GM18868 (cell line): ENCODE measurements around the gene ELF5.

Source experiments
- ATAC-seq: cut with Tn5 transposase; IDR thresholded peaks from one replicate; pipeline ENCODE4 v1.9.1; 2021; ENCODE audit warnings: mild to moderate bottlenecking, moderate library complexity; ENCODE audit not compliant: unreplicated experiment

ELF5 gene

GRCh38 chr11:34523053-34523452 is 9.5 kb upstream of the ELF5 start:
- no peak for ATAC-seq

- ATAC-seq, result no peak
Measured at GRCh38 chr11:34522188-34522587, 8.6 kb upstream of the ELF5 start.

- ATAC-seq, result no peak
Measured at GRCh38 chr11:34521265-34521664, 7.7 kb upstream of the ELF5 start.

- no peak for ATAC-seq
Measured at GRCh38 chr11:34519595-34520235, 6.1 kb upstream of the ELF5 start.

- no peak for ATAC-seq
Measured at GRCh38 chr11:34516247-34517040, 2.9 kb upstream of the ELF5 start.

- no peak for ATAC-seq
Measured at GRCh38 chr11:34514597-34514996, 1.0 kb upstream of the ELF5 start.

GRCh38 chr11:34512840-34513681 is 533 bp downstream of the ELF5 start:
- peak; percentile 96 for ATAC-seq

- ATAC-seq, result no peak
Measured at GRCh38 chr11:34510673-34511072, 2.9 kb downstream of the ELF5 start.

- ATAC-seq, result no peak
Measured at GRCh38 chr11:34510218-34510617, 3.4 kb downstream of the ELF5 start.

GRCh38 chr11:34509336-34509876 is 4.2 kb downstream of the ELF5 start:
- no peak for ATAC-seq

- ATAC-seq, result no peak
Measured at GRCh38 chr11:34508524-34508923, 5.1 kb downstream of the ELF5 start.

- ATAC-seq, result no peak
Measured at GRCh38 chr11:34507610-34508009, 6.0 kb downstream of the ELF5 start.

- ATAC-seq, result no peak
Measured at GRCh38 chr11:34507156-34507555, 6.4 kb downstream of the ELF5 start.

- ATAC-seq, result no peak
Measured at GRCh38 chr11:34505874-34506273, 7.7 kb downstream of the ELF5 start.

GRCh38 chr11:34502949-34503348 is 10.6 kb downstream of the ELF5 start:
- ATAC-seq, result no peak

GRCh38 chr11:34501949-34502348 is 11.6 kb downstream of the ELF5 start:
- no peak for ATAC-seq

GRCh38 chr11:34501500-34501899 is 12.1 kb downstream of the ELF5 start:
- ATAC-seq, result no peak

GRCh38 chr11:34499719-34500500 is 13.7 kb downstream of the ELF5 start:
- no peak for ATAC-seq

- no peak for ATAC-seq
Measured at GRCh38 chr11:34495724-34496377, 17.7 kb downstream of the ELF5 start.

- no peak for ATAC-seq
Measured at GRCh38 chr11:34495239-34495723, 18.3 kb downstream of the ELF5 start.
